HFF-Myc (cell line): Measurements from ENCODE around the gene SNX12.

Experiments used
- DNase-seq: peaks from one replicate; pipeline ENCODE4 v3.0.0-alpha.2; 2011; ENCODE audit warnings: low read depth; ENCODE audit errors: extremely low read depth
- H3K4me3 ChIP-seq: replicated peaks from 2 replicates; pipeline ENCODE4 v1.5.1; 2011; ENCODE audit warnings: low read depth, mild to moderate bottlenecking, control low read depth, low read length
- TF ChIP-seq, protein P1 (sequence below): IDR thresholded peaks from 2 replicates; pipeline ENCODE4 v1.5.1; 2012; ENCODE audit warnings: mild to moderate bottlenecking, low read depth, low read length, control low read depth; ENCODE audit errors: missing control alignments

Gene SNX12

DNA sequence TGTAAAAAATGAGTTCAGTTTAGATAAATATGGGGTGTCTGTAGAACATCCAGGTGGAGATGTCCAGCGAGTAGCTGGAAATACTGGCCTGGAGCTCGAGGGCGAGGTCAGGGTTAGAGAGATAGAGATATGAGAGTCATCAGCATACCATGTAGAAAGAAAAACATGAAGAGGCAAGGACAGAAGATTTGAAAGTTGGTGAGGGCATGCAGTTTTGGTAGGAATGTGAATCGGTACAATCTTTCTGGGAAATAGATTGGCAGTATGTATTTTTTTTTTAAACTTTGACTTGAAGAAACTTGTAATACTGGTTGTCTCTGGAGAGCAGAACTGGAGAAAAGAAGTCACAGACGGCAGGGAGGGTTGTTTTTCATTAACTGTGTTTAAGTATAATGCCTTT, 2.4 kb upstream of the SNX12 start:
- DNase-seq, result no peak
- no peak overlapping the region for H3K4me3 ChIP-seq
- TF ChIP-seq, protein P1, sequence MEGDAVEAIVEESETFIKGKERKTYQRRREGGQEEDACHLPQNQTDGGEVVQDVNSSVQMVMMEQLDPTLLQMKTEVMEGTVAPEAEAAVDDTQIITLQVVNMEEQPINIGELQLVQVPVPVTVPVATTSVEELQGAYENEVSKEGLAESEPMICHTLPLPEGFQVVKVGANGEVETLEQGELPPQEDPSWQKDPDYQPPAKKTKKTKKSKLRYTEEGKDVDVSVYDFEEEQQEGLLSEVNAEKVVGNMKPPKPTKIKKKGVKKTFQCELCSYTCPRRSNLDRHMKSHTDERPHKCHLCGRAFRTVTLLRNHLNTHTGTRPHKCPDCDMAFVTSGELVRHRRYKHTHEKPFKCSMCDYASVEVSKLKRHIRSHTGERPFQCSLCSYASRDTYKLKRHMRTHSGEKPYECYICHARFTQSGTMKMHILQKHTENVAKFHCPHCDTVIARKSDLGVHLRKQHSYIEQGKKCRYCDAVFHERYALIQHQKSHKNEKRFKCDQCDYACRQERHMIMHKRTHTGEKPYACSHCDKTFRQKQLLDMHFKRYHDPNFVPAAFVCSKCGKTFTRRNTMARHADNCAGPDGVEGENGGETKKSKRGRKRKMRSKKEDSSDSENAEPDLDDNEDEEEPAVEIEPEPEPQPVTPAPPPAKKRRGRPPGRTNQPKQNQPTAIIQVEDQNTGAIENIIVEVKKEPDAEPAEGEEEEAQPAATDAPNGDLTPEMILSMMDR, result no peak

DNA sequence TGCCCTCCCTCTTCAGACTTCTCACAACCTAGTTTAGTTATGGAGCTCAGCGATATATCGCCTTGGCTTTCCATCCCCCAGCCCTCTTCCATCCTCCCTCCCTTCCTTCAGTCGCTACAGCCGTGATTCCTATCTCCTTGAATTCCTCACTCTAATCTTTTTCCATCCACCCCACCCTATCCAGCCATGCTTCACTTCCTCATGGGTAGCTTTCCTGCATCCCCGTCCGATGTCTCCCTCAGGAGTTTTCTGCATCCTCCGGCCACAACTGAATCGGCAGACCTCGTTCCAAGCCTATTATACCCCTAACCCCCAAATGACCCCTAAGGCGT, 456 bp downstream of the SNX12 start:
- DNase-seq, result no peak
- TF ChIP-seq, protein P1, result no peak
- H3K4me3 ChIP-seq, result peak overlapping the region; percentile 65

DNA sequence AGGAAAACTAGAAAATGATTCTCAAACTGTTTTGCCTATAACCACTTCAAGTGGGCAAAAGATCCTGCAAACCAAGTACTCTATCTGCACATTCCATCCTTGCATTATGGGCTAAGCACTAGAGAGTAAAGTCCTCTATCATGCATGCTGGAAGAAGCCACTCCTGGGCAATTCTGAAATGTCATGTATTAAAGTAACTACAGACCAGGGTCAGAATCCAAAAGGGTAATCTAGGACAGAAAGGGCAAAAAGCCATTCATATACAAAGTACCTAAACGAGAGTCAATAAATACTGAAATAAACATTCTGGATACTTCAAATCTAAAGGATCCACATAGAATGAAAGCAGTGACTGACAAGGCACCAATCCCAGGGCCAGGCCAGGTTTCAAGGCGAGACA, 1.0 kb downstream of the SNX12 start:
- peak overlapping the region; percentile 65 for H3K4me3 ChIP-seq
- DNase-seq, result no peak
- TF ChIP-seq, protein P1, result no peak

DNA sequence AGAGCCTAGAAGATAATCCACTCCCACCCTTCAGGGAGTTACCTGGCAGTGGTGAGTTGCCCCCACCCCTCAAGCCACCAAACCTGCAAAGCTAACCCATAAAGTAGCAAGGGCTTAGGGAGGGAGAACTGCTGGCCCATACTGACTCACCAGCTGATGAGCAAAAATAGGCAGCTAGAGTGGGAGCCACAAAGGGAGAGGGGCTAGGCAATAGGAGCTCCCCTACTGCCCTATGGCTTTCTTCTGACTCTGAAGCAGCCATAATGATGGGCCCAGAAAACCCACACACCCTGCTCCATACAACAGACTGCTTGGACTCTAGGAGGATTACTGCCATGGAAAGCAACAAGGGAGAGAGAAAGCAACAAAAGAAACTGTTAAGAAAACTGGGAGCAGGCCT, 8.0 kb downstream of the SNX12 start:
- no peak overlapping the region for H3K4me3 ChIP-seq
- TF ChIP-seq, protein P1, result no peak
- DNase-seq, result no peak

DNA sequence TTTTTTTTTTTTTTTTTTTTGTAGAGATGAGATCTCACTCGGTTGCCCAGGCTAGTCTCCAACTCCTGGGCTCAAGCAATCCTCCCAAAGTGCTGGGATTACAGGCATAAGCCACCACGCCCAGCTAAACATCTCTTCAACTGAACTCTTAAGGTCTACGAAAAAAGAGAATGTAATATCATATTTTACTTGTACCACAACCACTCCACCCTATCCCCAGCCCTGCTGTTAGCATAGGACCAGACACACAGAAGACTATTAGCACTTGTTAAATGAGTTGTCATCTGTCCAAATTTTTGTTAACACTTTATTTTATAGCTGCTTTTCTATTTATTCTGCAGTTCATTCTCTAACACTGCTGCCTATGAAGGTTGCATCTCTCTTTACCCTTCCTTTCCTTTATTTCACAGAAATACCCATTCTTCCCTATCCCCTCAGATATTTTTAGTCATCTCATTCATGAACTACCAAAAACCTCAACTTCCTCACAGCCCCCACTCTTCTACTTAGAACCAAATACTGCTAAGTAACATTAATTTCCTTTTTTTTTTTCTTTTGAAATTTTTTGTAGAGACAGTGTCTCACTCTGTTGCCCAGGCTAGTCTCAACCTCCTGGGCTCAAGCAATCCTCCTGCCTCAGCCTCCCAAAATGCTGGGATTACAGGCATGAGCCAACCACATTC, 10.1 kb downstream of the SNX12 start:
- no peak overlapping the region for H3K4me3 ChIP-seq
- TF ChIP-seq, protein P1, result no peak
- DNase-seq, result no peak

DNA sequence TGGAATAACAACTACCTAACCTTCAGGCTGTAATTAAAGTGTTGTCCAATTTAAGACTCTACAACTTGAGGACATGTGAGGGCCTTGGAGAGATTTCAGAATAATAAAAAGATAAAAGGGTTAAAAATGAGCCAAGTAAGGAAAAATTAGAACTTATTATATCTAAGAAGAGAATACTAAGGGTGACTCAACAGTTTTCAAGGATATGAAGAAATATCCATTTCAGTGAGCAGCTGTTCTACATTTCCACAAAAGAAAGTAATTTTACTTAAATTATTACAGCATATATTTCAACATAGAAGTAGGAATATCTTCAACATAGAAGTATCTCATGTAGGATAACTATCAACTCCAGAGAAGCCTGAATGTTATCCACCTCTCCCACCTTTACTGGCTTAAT, 11.3 kb downstream of the SNX12 start:
- H3K4me3 ChIP-seq, result no peak overlapping the region
- TF ChIP-seq, protein P1, result no peak
- no peak for DNase-seq

DNA sequence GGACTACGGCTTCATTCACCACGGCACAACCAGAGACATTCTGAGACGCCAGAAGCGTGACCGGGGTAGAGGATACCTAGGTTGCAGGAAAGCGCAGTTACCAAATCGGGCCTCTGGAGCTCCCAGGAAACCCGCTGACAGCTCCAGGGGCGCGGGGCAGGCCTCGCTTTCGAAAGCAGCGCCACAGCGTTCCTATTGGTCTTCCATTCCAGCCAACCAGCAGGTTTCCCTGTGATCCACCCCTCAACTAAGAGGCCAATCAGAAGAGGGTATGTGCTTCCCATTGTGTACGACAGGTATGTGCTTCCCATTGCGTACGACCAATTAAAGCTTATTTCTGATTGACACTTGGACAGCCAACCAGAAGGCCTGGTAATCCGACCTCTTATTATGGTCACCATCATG, 14.9 kb downstream of the SNX12 start:
- no peak for DNase-seq
- H3K4me3 ChIP-seq, result no peak overlapping the region
- TF ChIP-seq, protein P1, result no peak
